GM12878 (cell line): ENCODE measurements around the gene CEP57. TPM values are rescaled to one million over a fixed set of nuclear protein-coding genes. Genes with fewer than 3 reads are reported as not detected.

Experiments used
- ATF7 ChIP-seq: fragments of 450-650 bp; IDR thresholded peaks from 2 replicates; pipeline ENCODE4 v1.6.1; 2016; ENCODE audit warnings: low read depth, mild to moderate bottlenecking
- BCLAF1 ChIP-seq: fragments of 450-650 bp; IDR thresholded peaks from 2 replicates; pipeline ENCODE4 v1.6.1; 2017; ENCODE audit warnings: antibody characterized with exemption, mild to moderate bottlenecking, moderate library complexity
- BMI1 ChIP-seq: fragments of 450-650 bp; IDR thresholded peaks from 2 replicates; pipeline ENCODE4 v1.6.1; 2016; ENCODE audit warnings: mild to moderate bottlenecking, moderate library complexity, borderline replicate concordance
- IKZF2 ChIP-seq, 2 experiments: fragments of 450-650 bp; IDR thresholded peaks; 2 replicates each; pipeline ENCODE4 v1.6.1; 2017; ENCODE audit warnings: mild to moderate bottlenecking in 2 of 2, moderate library complexity in 2 of 2
- IRF5 ChIP-seq: fragments of 450-650 bp; IDR thresholded peaks from 2 replicates; pipeline ENCODE4 v1.6.1; 2017; ENCODE audit warnings: borderline replicate concordance
- MXI1 ChIP-seq: fragments of 150-350 bp; IDR thresholded peaks from 2 replicates; pipeline ENCODE4 v1.6.1; 2011; ENCODE audit warnings: low read depth, mild to moderate bottlenecking, inconsistent platforms, low read length, improper control_type of control experiment
- NFXL1 ChIP-seq: fragments of 450-650 bp; IDR thresholded peaks from 2 replicates; pipeline ENCODE4 v1.6.1; 2017; ENCODE audit warnings: antibody characterized with exemption, mild to moderate bottlenecking, borderline replicate concordance
- RAD21 ChIP-seq: IDR thresholded peaks from 2 replicates; pipeline ENCODE4 v1.6.1; 2011; ENCODE audit warnings: mild to moderate bottlenecking, low read depth, low read length, moderate library complexity; ENCODE audit not compliant: insufficient read depth
- RAD51 ChIP-seq: fragments of 450-650 bp; IDR thresholded peaks from 2 replicates; pipeline ENCODE4 v1.6.1; 2016; ENCODE audit warnings: moderate library complexity, mild to moderate bottlenecking, inconsistent platforms
- RBBP5 ChIP-seq: fragments of 200-600 bp; sonication (generic); conservative IDR thresholded peaks from 2 replicates; pipeline ENCODE4 v1.6.1; 2016
- RFX5 ChIP-seq: IDR thresholded peaks from 2 replicates; pipeline ENCODE4 v1.6.1; 2011; ENCODE audit warnings: low read depth, low read length, improper control_type of control experiment
- polyA plus RNA-seq, 11 experiments: library from polyadenylated mRNA; depleted of rRNA in 4 of 11; unstranded in 6 of 11; stranded (reverse) in 5 of 11; fragments of >200 nt; fragmentation: Nextera tagmentation in 4 of 11; fragmentation: Illumina TruSeq in 1 of 11; extraction: Ambion mirVana in 4 of 11; extraction: Trizol in 1 of 11; gene quantifications; 1 replicate in 1 of 11; 2 replicates in 10 of 11; pipeline versions ENCODE4 v1.2.1 to v1.2.3, GENCODE V29; 2011 to 2016; ENCODE audit warnings: inconsistent platforms in 2 of 11, missing spikeins in 2 of 11, low read depth in 1 of 11
- total RNA-seq, 4 experiments: library from RNA; depleted of rRNA in 3 of 4; stranded (reverse); fragments of >200 nt in 3 of 4; fragmentation: Illumina TruSeq in 1 of 4; extraction: Trizol in 1 of 4; gene quantifications; 2 replicates each; pipeline versions ENCODE4 v1.2.1 to v1.2.3, GENCODE V29; 2013 to 2021

Gene CEP57
- total and polyA plus RNA-seq, 10 of the 15 experiments (the other 5 are each of a cell fraction or from before 2014, with no cell fraction given): 19.4 to 85.4 (median 56.8) TPM

DNA sequence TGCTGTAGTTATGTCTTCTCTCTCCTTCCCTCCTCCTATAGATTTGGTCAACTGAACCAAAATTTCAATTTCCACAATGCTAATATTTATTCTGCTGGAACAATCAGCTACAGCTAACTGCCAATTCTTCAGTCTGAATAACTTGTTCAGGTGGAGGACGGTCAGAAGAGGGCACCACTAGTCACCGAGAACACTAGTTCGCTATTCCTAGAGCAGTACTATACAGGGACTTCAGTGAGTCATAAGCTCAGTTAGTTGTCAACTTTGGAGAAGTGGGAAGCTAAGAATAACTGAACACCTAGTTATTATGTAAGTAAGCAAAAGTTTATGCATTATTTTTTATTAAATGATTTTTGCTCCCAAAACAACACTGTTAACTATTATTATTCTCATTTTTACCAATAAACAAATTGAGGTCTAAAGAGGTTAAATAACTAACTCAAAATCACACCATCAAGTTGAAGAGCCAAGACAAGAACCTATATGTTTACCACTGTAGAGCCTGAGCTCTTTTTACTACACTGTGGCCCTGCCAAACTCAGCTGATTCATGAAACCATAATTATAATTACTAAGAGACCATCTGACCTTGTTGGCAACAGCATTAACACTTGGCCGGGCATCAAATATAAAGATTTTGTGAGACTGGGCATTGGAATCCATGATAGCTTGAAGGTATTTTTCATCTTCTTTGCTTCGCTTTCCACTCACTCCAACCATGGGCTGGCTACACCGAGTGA is 59.0 kb downstream of the CEP57 start (continued):
- TF ChIP-seq BMI1 (no peak), RAD51 (no peak), RFX5 (no peak), IRF5 (no peak), IKZF2 (IDR thresholded peaks at IDR 0.05) (no peak), RBBP5 (no peak), RAD21 (peak; percentile 60), NFXL1 (no peak), BCLAF1 (no peak), MXI1 (no peak), ATF7 (no peak)
